HG03342 (cell line): Measurements from ENCODE around the gene SEMA3C.

Source experiments
- ATAC-seq: cut with Tn5 transposase; IDR thresholded peaks from one replicate; pipeline ENCODE4 v1.9.1; 2021; ENCODE audit warnings: mild to moderate bottlenecking, moderate library complexity; ENCODE audit not compliant: unreplicated experiment

SEMA3C gene

DNA sequence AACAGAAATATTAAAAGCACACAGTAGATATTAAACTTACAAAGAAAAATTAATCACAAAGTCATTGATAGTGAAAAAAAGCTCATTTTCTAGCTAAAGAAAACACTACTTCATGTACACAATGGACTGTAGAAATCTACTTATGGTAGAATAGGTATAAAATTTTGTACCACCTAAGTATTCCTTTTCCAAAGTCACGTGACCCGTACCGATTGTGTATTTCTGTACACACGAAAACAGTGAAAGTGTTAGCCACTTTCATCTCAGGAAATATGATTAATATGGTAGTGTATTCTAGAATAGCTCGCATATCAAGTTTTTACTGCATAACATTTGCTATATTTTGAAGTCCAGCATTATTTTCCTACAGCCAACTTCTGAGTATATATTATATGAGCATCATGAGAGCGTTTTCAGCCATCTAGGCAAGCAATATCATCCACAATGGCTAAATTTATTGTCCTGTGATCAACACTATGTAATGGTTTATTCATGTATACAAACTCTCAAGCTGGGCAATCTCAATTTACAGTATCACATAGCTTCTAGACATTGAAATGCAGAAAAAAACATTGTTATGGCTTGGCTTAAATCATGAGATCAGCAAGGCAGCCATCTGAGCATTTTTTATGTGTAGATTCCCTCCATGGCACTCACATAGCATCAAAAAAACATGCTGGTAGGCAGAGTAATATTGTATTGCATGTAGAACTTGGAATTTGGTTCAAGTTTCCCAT, 165.7 kb downstream of the SEMA3C start:
- ATAC-seq = no peak

DNA sequence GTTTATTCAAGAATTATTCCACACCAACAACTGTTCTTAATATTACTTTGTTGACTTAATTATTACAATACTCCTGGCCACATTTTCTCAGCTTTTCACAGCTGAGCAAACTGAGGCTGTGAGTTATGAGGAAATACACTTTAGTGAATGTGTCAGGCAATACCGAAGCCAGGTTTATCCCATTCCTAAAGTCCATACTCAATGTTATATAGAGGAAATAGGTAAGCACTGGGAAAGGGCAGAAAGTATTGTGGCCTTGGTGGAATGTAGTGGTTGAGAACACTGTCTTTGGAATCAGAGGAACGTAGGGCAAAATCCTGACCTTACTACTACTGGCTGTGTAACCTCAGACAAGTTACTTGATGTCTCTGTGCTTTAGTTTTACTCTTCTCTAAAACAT, 169.6 kb downstream of the SEMA3C start:
- no peak for ATAC-seq

DNA sequence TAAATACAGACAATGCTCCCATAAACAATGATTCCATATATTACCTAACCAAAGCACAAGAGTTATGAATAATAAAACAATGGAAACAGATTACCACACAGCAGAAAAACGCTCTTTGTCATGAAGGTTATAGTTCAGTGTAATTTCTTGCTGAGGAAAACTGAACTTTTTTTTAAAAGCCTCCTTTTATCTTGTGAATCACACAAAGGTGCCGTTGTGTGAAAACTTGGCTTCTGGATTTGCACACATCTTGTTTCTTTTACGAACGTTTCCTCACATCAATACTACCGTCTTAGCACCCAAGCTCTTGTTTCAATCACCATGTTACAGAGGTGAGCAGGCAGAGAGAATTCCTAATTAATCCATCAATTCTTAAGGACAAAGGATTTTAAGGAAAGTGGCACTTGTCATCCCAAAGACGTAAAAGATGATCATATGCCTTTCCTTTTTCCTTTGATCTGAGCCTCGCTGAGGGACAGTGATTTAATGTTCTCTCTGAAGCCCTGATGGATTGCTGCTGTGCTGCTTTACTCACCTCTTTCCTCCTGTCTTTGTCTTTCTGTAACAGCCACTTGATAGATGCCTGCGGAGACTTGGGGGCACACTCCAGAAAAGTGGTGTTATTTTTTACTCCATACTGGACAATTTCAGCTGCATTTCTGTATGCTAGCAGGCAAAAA, 170.3 kb downstream of the SEMA3C start:
- ATAC-seq = no peak

GRCh38 chr7:80740778-80741545, 177.9 kb downstream of the SEMA3C start:
- no peak for ATAC-seq

DNA sequence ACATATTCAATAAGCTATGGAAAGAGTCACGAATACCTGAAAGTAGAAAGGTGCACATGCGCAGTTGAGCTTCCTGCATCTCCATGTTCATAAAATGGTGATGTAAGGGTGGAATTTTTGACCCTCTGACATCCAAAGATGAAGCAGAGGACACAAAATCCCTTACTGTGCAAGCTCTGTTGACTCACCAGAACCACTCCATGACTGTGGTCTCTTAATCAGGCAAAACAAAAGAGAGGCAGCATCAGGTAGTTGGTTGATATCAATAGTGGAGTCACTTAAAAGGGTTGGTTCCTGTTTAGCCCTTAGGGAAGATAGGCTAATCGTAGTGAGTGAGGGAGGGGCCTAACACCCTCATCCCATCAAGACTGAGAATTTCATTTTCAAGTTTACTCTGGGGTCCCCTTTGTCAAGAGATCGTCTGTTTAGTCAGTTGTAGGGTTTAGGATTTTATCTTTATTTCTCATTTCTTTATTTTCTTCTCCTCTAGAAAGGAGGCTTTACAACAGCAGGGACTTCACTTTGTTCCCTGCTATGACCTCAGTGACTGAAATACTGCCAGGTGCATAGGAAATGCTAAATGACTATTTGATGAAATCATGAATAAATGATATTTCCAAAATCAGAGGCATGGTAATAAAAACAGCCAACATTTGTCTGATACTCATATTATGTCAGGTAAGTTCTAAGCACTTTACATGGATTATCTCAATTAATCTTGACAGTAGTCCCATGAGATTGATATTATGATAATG, 182.3 kb downstream of the SEMA3C start:
- ATAC-seq = no peak

DNA sequence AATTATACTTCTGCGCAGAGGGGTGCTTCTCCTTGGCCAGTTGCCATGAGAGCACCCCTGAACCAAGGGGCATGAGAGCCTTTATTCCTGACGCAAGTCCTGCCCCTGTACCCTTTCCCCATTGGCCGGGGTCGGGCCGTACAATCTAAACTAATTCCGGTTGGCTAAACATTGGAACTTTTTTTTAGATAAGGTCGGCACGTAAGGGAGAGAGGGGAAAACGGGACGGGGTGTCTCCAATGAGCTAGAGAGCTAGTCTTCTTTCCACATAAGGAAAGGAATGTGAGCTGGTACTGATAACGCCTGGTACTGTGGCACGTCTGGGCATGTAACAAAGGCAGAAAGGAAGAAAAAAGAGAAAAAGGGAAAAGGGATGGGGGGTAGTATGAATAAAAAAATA, 183.5 kb downstream of the SEMA3C start:
- ATAC-seq = no peak

- ATAC-seq = no peak
Measured at GRCh38 chr7:80734011-80734410, 184.8 kb downstream of the SEMA3C start.

- ATAC-seq = no peak
Measured at GRCh38 chr7:80733333-80733915, 185.4 kb downstream of the SEMA3C start.

DNA sequence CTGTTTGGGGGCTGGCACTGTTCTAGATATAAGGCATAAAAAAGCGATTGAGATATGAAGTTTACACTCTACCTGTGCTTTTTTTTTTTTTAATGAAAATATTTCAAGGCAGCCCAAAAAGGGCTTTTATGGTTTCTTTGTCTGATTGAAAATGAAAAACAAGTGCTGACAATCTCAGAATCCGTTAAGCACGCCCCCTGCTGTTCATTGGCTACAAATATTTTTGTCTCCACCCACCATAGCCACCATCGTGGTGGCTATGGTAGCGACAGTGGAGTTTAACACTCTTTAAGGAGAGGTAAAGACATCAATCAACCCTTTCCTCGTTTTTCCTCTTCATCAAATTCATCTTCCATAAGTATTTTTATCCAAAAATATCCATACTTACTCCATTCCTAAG, 186.2 kb downstream of the SEMA3C start:
- no peak for ATAC-seq

- ATAC-seq = no peak
Measured at GRCh38 chr7:80731281-80731680, 187.6 kb downstream of the SEMA3C start.

DNA sequence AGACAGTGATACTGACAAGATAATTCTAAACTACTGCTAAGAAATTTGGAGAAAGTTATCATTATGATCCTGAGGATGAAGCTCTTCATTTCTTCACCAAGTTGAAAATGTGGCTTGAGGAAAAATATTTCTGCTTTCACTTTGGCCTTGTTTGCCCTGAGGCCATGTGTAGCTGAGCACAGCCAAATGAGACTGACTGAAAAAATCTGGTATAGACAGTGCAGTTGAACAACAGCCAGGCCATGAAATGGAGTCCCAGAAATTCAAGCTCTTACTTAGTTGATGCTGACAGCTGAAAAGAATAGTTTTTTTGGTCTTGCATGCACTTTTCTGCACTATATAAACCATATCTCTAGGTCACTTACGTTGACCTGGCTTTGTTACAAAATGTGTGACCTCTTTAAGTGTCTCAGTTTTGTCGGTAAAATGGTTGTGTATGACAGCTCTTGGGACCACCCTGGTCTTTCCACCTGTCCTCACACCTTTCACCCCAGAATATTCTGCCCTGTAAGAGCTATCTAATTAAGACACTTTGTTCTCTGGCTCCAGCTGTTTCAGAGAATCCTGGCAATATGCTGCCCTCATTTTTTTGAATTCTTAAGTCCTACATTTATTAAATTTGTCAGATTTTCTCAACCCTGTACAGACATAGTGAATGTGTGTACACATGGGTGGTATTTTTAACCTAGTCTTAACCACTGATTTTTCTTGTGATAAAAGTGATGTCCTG, 189.1 kb downstream of the SEMA3C start:
- no peak for ATAC-seq

DNA sequence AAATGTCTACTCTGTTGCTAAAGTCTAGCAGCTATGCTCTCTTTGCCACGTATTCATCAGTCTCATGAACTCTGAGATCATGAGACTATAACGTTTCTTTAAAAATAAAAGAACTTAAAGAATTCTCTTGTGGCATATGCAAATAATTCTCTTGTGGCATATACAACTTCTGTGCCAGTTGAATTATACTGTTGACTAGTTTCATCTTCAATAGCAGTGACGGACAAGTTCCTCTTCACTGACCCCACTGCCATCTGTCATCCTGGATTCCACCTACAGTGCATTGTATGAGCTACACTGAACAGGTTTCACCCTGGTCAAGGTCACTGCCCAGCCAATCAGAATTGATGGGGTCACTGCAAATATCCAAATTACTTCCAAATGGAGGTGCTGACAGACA, 192.2 kb downstream of the SEMA3C start:
- ATAC-seq = no peak

GRCh38 chr7:80725181-80725611, 193.7 kb downstream of the SEMA3C start:
- no peak for ATAC-seq

DNA sequence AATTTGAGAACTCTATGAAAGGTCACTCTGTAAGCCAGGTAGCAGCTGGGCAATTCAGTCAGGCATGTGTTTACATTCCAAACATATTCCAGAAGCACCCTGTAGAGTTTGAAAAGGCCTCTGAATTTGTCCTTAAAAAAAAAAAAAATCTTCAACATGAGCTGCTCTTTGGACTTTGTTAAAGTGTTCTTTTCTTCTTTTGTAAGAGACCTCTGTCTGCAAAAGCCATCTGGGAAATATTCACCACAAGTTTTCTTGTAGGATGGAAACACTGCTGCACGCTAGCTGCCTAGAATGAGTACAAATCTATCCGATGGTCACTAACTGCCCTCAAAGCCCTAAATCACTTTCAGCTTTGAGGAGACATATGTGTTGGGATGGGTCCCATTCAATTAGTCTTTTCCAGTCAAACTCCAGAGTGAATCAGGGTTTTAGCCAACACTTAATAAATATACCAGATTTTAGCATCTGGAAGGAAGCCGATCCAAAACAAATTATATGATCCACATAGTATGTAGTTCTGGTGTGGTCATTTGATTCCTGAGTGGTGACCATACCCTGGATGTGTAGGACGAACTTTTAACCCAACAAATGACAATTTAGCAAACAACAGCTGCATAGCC, 194.5 kb downstream of the SEMA3C start:
- ATAC-seq = no peak

GRCh38 chr7:80722616-80723195, 196.1 kb downstream of the SEMA3C start:
- no peak for ATAC-seq

DNA sequence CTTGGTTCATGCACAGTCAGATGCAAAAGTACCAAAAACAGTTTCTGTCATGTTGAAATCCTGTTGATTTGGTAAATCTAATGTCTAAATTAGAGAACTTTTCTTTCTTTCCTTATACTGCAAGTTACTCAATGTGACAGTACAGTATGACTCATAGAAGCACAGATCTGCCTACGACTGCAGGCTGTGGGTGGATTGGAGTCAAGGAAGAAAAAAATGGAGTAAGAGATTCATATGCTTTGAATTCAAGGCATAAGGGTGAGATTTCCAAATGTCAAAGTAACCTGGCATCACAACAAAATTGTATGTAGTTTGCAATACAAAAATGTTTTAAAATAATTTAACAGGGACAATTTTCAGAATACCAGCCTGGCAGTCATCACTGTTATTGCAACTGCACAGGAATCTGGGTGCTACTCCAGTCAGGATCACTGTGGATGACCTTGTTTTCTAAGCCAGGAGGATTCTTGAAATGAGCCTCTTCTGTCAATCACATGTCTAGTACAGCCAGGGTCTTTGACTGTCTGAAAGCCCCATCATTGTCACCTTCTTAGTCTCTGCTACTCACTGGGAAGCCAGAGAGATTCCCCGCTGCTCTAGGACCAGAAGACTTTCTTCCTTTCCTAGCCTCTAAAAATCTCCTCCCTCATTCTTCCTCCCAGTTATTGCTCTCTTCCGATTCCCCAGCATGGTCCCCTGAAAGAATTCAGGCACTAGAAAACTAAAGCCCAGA, 196.8 kb downstream of the SEMA3C start:
- no peak for ATAC-seq

- ATAC-seq = no peak
Measured at GRCh38 chr7:80720146-80720545, 198.7 kb downstream of the SEMA3C start.

DNA sequence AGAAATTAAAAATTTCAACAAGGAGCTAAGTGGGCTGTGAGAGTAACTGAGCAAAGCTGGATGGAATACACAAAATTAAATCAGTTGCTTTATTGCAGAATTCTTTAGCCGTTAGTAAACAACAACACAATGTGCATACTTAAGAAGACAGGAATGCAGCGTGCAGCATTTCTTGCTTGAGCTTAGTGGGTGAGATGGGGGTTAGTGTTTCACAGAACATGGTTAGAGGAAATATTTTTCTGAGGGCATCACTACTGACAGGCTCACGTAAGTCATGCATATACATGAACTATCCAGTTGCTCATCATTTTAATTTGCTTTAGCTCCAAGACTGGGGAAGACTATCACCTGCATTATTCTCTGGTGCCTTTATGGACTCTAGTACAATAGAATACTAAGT, 199.6 kb downstream of the SEMA3C start:
- no peak for ATAC-seq

- no peak for ATAC-seq
Measured at GRCh38 chr7:80711531-80711930, 207.3 kb downstream of the SEMA3C start.
